WTC11 (cell line): ENCODE results near the gene FAM118B. TPM values are rescaled to one million over a fixed set of nuclear protein-coding genes. Genes with fewer than 3 reads are reported as not detected.

Experiments
- ATAC-seq: fragments of 200-7000 bp; cut with Tn5 transposase; 2 replicates; pipeline ENCODE4 v1.10.0; 2021; ENCODE audit warnings: mild to moderate bottlenecking, moderate library complexity
- CTCF ChIA-PET: fragments of 300-600 bp; sonication (Branson Sonifier 250); formaldehyde crosslinking; loops from one replicate; lab custom pipeline; 2021; ENCODE audit warnings: antibody characterized with exemption; lab: Charles Lee
- POLR2A ChIA-PET: fragments of 350-600 bp; sonication (Branson Sonifier 250); formaldehyde crosslinking; loops from one replicate; lab custom pipeline; 2021; ENCODE audit warnings: antibody characterized with exemption; lab: Charles Lee
- DNase-seq: peaks from one replicate; pipeline ENCODE4 v3.0.0; 2021; ENCODE audit warnings: low spot score
- H3K27ac Mint-ChIP-seq: 2 replicates; pipeline ENCODE4 v1.8.0; 2021; ENCODE audit warnings: mixed read lengths
- H3K27me3 Mint-ChIP-seq: 2 replicates; pipeline ENCODE4 v1.8.0; 2021; ENCODE audit warnings: low read depth, mild to moderate bottlenecking, moderate library complexity, mixed read lengths
- H3K36me3 Mint-ChIP-seq: 2 replicates; pipeline ENCODE4 v1.8.0; 2021; ENCODE audit warnings: mixed read lengths
- H3K4me1 Mint-ChIP-seq: 2 replicates; pipeline ENCODE4 v1.8.0; 2022; ENCODE audit warnings: mixed read lengths
- H3K4me3 Mint-ChIP-seq: 2 replicates; pipeline ENCODE4 v1.8.0; 2021; ENCODE audit warnings: mild to moderate bottlenecking, moderate library complexity, mixed read lengths
- H3K9me3 Mint-ChIP-seq: 2 replicates; pipeline ENCODE4 v1.8.0; 2021; ENCODE audit warnings: mixed read lengths
- ATF1 ChIP-seq: sonication (generic); formaldehyde crosslinking; IDR thresholded peaks from 2 replicates; pipeline ENCODE4 v1.8.1; 2023; ENCODE audit warnings: mild to moderate bottlenecking, moderate library complexity, missing genetic modification reagents
- CDX4 ChIP-seq: fragments of 250-450 bp; sonication (Bioruptor Pico); IDR thresholded peaks from 2 replicates; pipeline ENCODE4 v1.9.0; 2021; ENCODE audit warnings: moderate library complexity, mild to moderate bottlenecking, inconsistent platforms, borderline replicate concordance
- CTCF ChIP-seq: fragments of 200-600 bp; IDR thresholded peaks from 2 replicates; pipeline ENCODE4 v1.8.0; 2022; ENCODE audit warnings: antibody characterized with exemption
- E2F5 ChIP-seq: sonication (generic); formaldehyde crosslinking; IDR thresholded peaks from 2 replicates; pipeline ENCODE4 v1.8.1; 2022; ENCODE audit warnings: mild to moderate bottlenecking, moderate library complexity, missing genetic modification reagents
- ELF4 ChIP-seq: sonication (generic); formaldehyde crosslinking; IDR thresholded peaks from 2 replicates; pipeline ENCODE4 v1.8.1; 2022; ENCODE audit warnings: low read depth, mild to moderate bottlenecking, moderate library complexity, missing genetic modification reagents
- FOXP4 ChIP-seq: sonication (generic); formaldehyde crosslinking; IDR thresholded peaks from 2 replicates; pipeline ENCODE4 v1.8.0; 2022; ENCODE audit warnings: mild to moderate bottlenecking, missing genetic modification reagents
- GABPB1 ChIP-seq: sonication (generic); formaldehyde crosslinking; IDR thresholded peaks from 2 replicates; pipeline ENCODE4 v1.8.1; 2023; ENCODE audit warnings: mild to moderate bottlenecking, missing genetic modification reagents
- GTF2I ChIP-seq: fragments of 250-450 bp; sonication (Bioruptor Pico); conservative IDR thresholded peaks from 2 replicates; pipeline ENCODE4 v1.4.0; 2021; ENCODE audit warnings: mild to moderate bottlenecking
- MAX ChIP-seq: sonication (generic); formaldehyde crosslinking; IDR thresholded peaks from 2 replicates; pipeline ENCODE4 v1.8.0; 2022; ENCODE audit warnings: mild to moderate bottlenecking, missing genetic modification reagents
- NR2C2 ChIP-seq: sonication (generic); formaldehyde crosslinking; IDR thresholded peaks from 2 replicates; pipeline ENCODE4 v1.8.0; 2022; ENCODE audit warnings: mild to moderate bottlenecking, missing genetic modification reagents
- SMAD3 ChIP-seq: sonication (generic); formaldehyde crosslinking; IDR thresholded peaks from 2 replicates; pipeline ENCODE4 v1.8.0; 2022; ENCODE audit warnings: missing genetic modification reagents, mild to moderate bottlenecking, borderline replicate concordance
- STAT6 ChIP-seq: sonication (generic); formaldehyde crosslinking; conservative IDR thresholded peaks from 2 replicates; pipeline ENCODE4 v1.8.1; 2023; ENCODE audit warnings: mild to moderate bottlenecking, low read depth, missing genetic modification reagents, moderate library complexity
- ZNF121 ChIP-seq: sonication (generic); formaldehyde crosslinking; IDR thresholded peaks from 2 replicates; pipeline ENCODE4 v1.8.0; 2023; ENCODE audit warnings: missing genetic modification reagents
- ZNF512 ChIP-seq: sonication (generic); formaldehyde crosslinking; IDR thresholded peaks from 2 replicates; pipeline ENCODE4 v1.8.1; 2022; ENCODE audit warnings: missing genetic modification reagents, borderline replicate concordance
- ZNF532 ChIP-seq: fragments of 250-450 bp; sonication (Bioruptor Pico); IDR thresholded peaks from 2 replicates; pipeline ENCODE4 v1.9.0; 2021; ENCODE audit warnings: mild to moderate bottlenecking, borderline replicate concordance
- total RNA-seq: library from RNA; stranded (reverse); gene quantifications from 3 replicates; pipeline ENCODE4 v1.2.3, GENCODE V29; 2021

The FAM118B gene
- total RNA-seq, 1 experiment from 2014 or later: 35.3 TPM

- TF ChIP-seq CTCF (no peak), ELF4 (no peak), STAT6 (CRISPR knock-in tag) (no peak), GABPB1 (CRISPR knock-in tag) (no peak), MAX (no peak), GTF2I (no peak), NR2C2 (CRISPR knock-in tag) (no peak)
Measured at GRCh38 chr11:126233391-126233790, 21.8 kb downstream of the FAM118B start (continued).

GRCh38 chr11:126246636-126247035 is 35.1 kb downstream of the FAM118B start:
- Mint-ChIP-seq H3K4me3 (no peak overlapping the region), H3K4me1 (no peaks in the 10 kb centered on the region), H3K27ac (no peak overlapping the region), H3K36me3 (peaks cover 54% of the 10 kb centered on the region), H3K27me3 (no peaks in the 10 kb centered on the region), H3K9me3 (no peaks in the 10 kb centered on the region)
- ChIA-PET POLR2A (no interaction called here), CTCF (interaction anchor here (0.7 kb wide), 1 partner anchor 47 kb away, joined by 3 read pairs; no protein-coding TSS in a partner anchor)
- DNase-seq: no peak
- ATAC-seq: no peak
- TF ChIP-seq ZNF121 (CRISPR knock-in tag) (no peak), NR2C2 (CRISPR knock-in tag) (no peak), ZNF532 (CRISPR knock-in tag) (no peak), SMAD3 (no peak), ZNF512 (CRISPR knock-in tag) (no peak), E2F5 (no peak), CDX4 (CRISPR knock-in tag) (no peak), FOXP4 (CRISPR knock-in tag) (no peak), ATF1 (CRISPR knock-in tag) (no peak), GTF2I (no peak)
